Kidney (tissue), 14 donors: ENCODE results near the gene ARID1B. TPM values are rescaled to one million over a fixed set of nuclear protein-coding genes. Genes with fewer than 3 reads are reported as not detected.

Source experiments
- DNase-seq, 5 donors: peaks; one replicate each; pipeline ENCODE4 v3.0.0-alpha.2; 2013 to 2020
- FAIRE-seq: peaks from 2 replicates; lab custom pipeline; 2012; peaks lifted over from hg19 to GRCh38; lab: Jason Lieb, UNC
- H3K27ac ChIP-seq, 2 donors: one replicate each; pipeline ENCODE4 v1.7.0; 2013; ENCODE audit warnings: low read depth in 2 of 2, low read length in 2 of 2, inconsistent platforms in 1 of 2
- H3K27me3 ChIP-seq: one replicate; pipeline ENCODE4 v1.7.1; 2013; ENCODE audit warnings: low read length, inconsistent platforms; ENCODE audit not compliant: control insufficient read depth, insufficient read depth
- H3K36me3 ChIP-seq, 3 donors: one replicate each; pipeline versions ENCODE4 v1.7.0 to v1.7.1; 2013; ENCODE audit warnings: low read length in 3 of 3, control low read depth in 1 of 3, inconsistent platforms in 1 of 3; ENCODE audit not compliant: insufficient read depth in 3 of 3, control insufficient read depth in 2 of 3
- H3K4me1 ChIP-seq, 3 donors: one replicate each; pipeline versions ENCODE4 v1.7.0 to v1.7.1; 2013; ENCODE audit warnings: low read length in 3 of 3, inconsistent platforms in 1 of 3, low read depth in 1 of 3; ENCODE audit not compliant: control insufficient read depth in 2 of 3, insufficient read depth in 2 of 3
- H3K4me3 ChIP-seq, 3 donors: one replicate each; pipeline versions ENCODE4 v1.7.0 to v1.8.1; 2013; ENCODE audit warnings: low read length in 3 of 3, control low read depth in 1 of 3, inconsistent platforms in 1 of 3
- H3K9ac ChIP-seq, 3 donors: one replicate each; pipeline versions ENCODE4 v1.7.0 to v1.7.1; 2013; ENCODE audit warnings: low read length in 3 of 3, control low read depth in 1 of 3, inconsistent platforms in 1 of 3
- H3K9me3 ChIP-seq, 3 donors: one replicate each; pipeline versions ENCODE4 v1.7.0 to v1.7.1; 2013; ENCODE audit warnings: low read length in 3 of 3, control low read depth in 1 of 3, inconsistent platforms in 1 of 3; ENCODE audit not compliant: control insufficient read depth in 2 of 3, insufficient read depth in 1 of 3
- CTCF ChIP-seq: IDR thresholded peaks from 3 replicates; pipeline ENCODE4 v1.5.1; 2012; ENCODE audit warnings: mild to moderate bottlenecking, moderate library complexity, borderline replicate concordance; ENCODE audit not compliant: insufficient read depth; ENCODE audit errors: extremely low read depth
- intact Hi-C: fragments of 100-400 bp; cut with DNase I; formaldehyde crosslinking; loops from one replicate; pipeline ENCODE4 v1.11.1; 2022
- polyA plus RNA-seq: library from polyadenylated mRNA; stranded (reverse); fragments of 350-450 nt; fragmentation: Illumina TruSeq; extraction: RNeasy Lipid Tissue Mini Kit (QIAGEN cat#74804); gene quantifications from one replicate; pipeline ENCODE4 v1.2.3, GENCODE V29; 2014; ENCODE audit warnings: low read depth, low replicate concordance; ENCODE audit not compliant: insufficient read depth
- total RNA-seq: library from RNA; stranded (reverse); fragmentation: NEBNext Ultra II Directional; extraction: Animal tissue kit (Norgen Biotek cat#: 25700); gene quantifications from one replicate; pipeline ENCODE4 v1.2.1, GENCODE V29; 2021
- donor health status: control.
- donor health status: control.
- donor health status: control.
- donor health status: control.
- donor health status: control.
- donor health status: DM: yes; HTN: yes; CAD: no.
- donor health status: Normal renal cell carcinoma (clear cell type).

The ARID1B gene
- total and polyA plus RNA-seq, 2 donors from 2014 or later = 16.4 to 110 TPM

GRCh38 chr6:156786652-156787051, 9.5 kb downstream of the ARID1B start:
- FAIRE-seq = no peak
- Histone ChIP-seq H3K36me3 (no peaks in the 10 kb centered on the region), H3K27ac (no peak overlapping the region), H3K9me3 (no peaks in the 10 kb centered on the region), H3K4me1 (peaks cover 3 to 15% (median 13%) of the 10 kb centered on the region in 3 donors), H3K9ac (no peak overlapping the region), H3K27me3 (no peaks in the 10 kb centered on the region), H3K4me3 (no peak overlapping the region)
- TF ChIP-seq CTCF = no peak
- DNase-seq = no peak
- intact Hi-C loops = no loop called here

GRCh38 chr6:156787569-156788492, 10.7 kb downstream of the ARID1B start:
- DNase-seq (no peak), FAIRE-seq (no peak)
- Histone ChIP-seq H3K4me3 (no peak overlapping the region), H3K4me1 (peaks cover 3 to 18% (median 10%) of the 10 kb centered on the region in 3 donors), H3K27ac (no peak overlapping the region), H3K27me3 (no peaks in the 10 kb centered on the region), H3K9ac (no peak overlapping the region), H3K9me3 (no peaks in the 10 kb centered on the region), H3K36me3 (no peaks in the 10 kb centered on the region)
- TF ChIP-seq CTCF = no peak
- intact Hi-C loops = no loop called here

- no peak overlapping the region for H3K9ac ChIP-seq
- H3K4me1 ChIP-seq = peaks cover 0 to 10% (median 10%) of the 10 kb centered on the region in 3 donors
- no peaks in the 10 kb centered on the region for H3K27me3 ChIP-seq
- no peak overlapping the region for H3K4me3 ChIP-seq
- DNase-seq (no peak), FAIRE-seq (no peak)
- no peaks in the 10 kb centered on the region for H3K9me3 ChIP-seq
- H3K27ac ChIP-seq = no peak overlapping the region
- no peak for TF ChIP-seq CTCF
- H3K36me3 ChIP-seq = no peaks in the 10 kb centered on the region
- intact Hi-C loops = no loop called here
These were observed 12.1 kb downstream of the ARID1B start for GRCh38 chr6:156789081-156789943.
